H1 (cell line): ENCODE measurements around the gene CNTN5. TPM values are rescaled to one million over a fixed set of nuclear protein-coding genes. Genes with fewer than 3 reads are reported as not detected.

Experiments
- CTCF ChIA-PET: fragments of 300-600 bp; sonication (Branson Sonifier 250); formaldehyde crosslinking; loops from one replicate; lab custom pipeline; 2021; ENCODE audit not compliant: partially characterized antibody; lab: Charles Lee
- POLR2A ChIA-PET: fragments of 300-600 bp; sonication (Branson Sonifier 250); formaldehyde crosslinking; loops from one replicate; lab custom pipeline; 2021; ENCODE audit warnings: inconsistent platforms; ENCODE audit not compliant: partially characterized antibody; lab: Charles Lee
- DNase-seq, 2 experiments: peaks; one replicate each; pipeline versions ENCODE4 v3.0.0 to v3.0.0-alpha.2; 2010 to 2022; ENCODE audit warnings: low spot score in 2 of 2, low read depth in 1 of 2, mixed read lengths in 1 of 2
- FAIRE-seq: peaks from 2 replicates; lab custom pipeline; 2011; peaks lifted over from hg19 to GRCh38; lab: Jason Lieb, UNC
- H2AFZ ChIP-seq: 2 replicates; pipeline ENCODE4 v1.8.1; 2012; ENCODE audit warnings: low read length, inconsistent platforms
- H2AK5ac ChIP-seq: 2 replicates; pipeline ENCODE4 v1.6.1; 2013; ENCODE audit warnings: low read depth, low read length
- H2BK120ac ChIP-seq: replicated peaks from 2 replicates; pipeline ENCODE3; 2013; ENCODE audit warnings: low read depth, low read length, inconsistent platforms
- H2BK12ac ChIP-seq: 2 replicates; pipeline ENCODE4 v1.6.1; 2013; ENCODE audit warnings: low read depth, low read length
- H2BK15ac ChIP-seq: 2 replicates; pipeline ENCODE4 v1.6.1; 2013; ENCODE audit warnings: low read length
- H2BK20ac ChIP-seq: 2 replicates; pipeline ENCODE4 v1.6.1; 2013; ENCODE audit warnings: low read length
- H2BK5ac ChIP-seq: 2 replicates; pipeline ENCODE4 v1.6.1; 2013; ENCODE audit warnings: low read depth, low read length
- H3K14ac ChIP-seq: 2 replicates; pipeline ENCODE4 v1.6.1; 2013; ENCODE audit warnings: inconsistent platforms; ENCODE audit not compliant: insufficient read length
- H3K18ac ChIP-seq: 2 replicates; pipeline ENCODE4 v1.6.1; 2013; ENCODE audit warnings: low read length; ENCODE audit errors: extremely low read depth
- H3K23ac ChIP-seq: 2 replicates; pipeline ENCODE4 v1.6.1; 2013; ENCODE audit warnings: inconsistent platforms; ENCODE audit not compliant: insufficient read length
- H3K23me2 ChIP-seq: 2 replicates; pipeline ENCODE4 v1.6.1; 2013; ENCODE audit warnings: low read depth, low read length
- H3K27ac ChIP-seq: 2 replicates; pipeline ENCODE4 v1.6.1; 2011; ENCODE audit warnings: low read depth, low read length, inconsistent platforms
- H3K27me3 ChIP-seq, 4 experiments: replicated peaks in 1 of 4; 1 replicate in 1 of 4; 2 replicates in 3 of 4; pipeline versions ENCODE4 v1.6.1 to v1.8.1; 2011 to 2013; ENCODE audit warnings: low read length in 3 of 4, mild to moderate bottlenecking in 3 of 4, inconsistent platforms in 2 of 4, mixed read lengths in 2 of 4, moderate library complexity in 1 of 4; ENCODE audit not compliant: control insufficient read depth in 3 of 4, insufficient read depth in 3 of 4; ENCODE audit errors: extremely low read depth in 1 of 4
- H3K36me3 ChIP-seq, 4 experiments: 2 replicates each; pipeline versions ENCODE4 v1.6.1 to v1.8.1; 2011 to 2013; ENCODE audit warnings: mild to moderate bottlenecking in 4 of 4, low read length in 3 of 4, moderate library complexity in 2 of 4, control low read depth in 1 of 4, inconsistent platforms in 1 of 4; ENCODE audit not compliant: insufficient read depth in 4 of 4, control insufficient read depth in 2 of 4
- H3K4ac ChIP-seq: replicated peaks from 2 replicates; pipeline ENCODE3; 2013; ENCODE audit warnings: low read length, low read depth, mixed read lengths, inconsistent platforms; ENCODE audit not compliant: insufficient read length
- H3K4me1 ChIP-seq, 4 experiments: replicated peaks in 1 of 4; 1 replicate in 1 of 4; 2 replicates in 3 of 4; pipeline versions ENCODE4 v1.6.1 to v1.8.1; 2011 to 2013; ENCODE audit warnings: low read length in 3 of 4, inconsistent platforms in 2 of 4, mixed read lengths in 1 of 4; ENCODE audit not compliant: insufficient read depth in 4 of 4, control insufficient read depth in 3 of 4
- H3K4me2 ChIP-seq, 2 experiments: 2 replicates each; pipeline versions ENCODE4 v1.6.1 to v1.8.1; 2011 to 2013; ENCODE audit warnings: low read depth in 2 of 2, low read length in 2 of 2, control low read depth in 1 of 2, inconsistent platforms in 1 of 2, mild to moderate bottlenecking in 1 of 2; ENCODE audit not compliant: insufficient read depth in 1 of 2
- H3K4me3 ChIP-seq, 4 experiments: fragments of 200-600, 300-600 bp in 1 of 4; sonication (generic), shearing (Covaris generic), sonication (Bioruptor Twin) in 1 of 4; 2 replicates each; pipeline versions ENCODE4 v1.5.1 to v1.8.1; 2011 to 2016; ENCODE audit warnings: low read length in 4 of 4, low read depth in 3 of 4, control low read depth in 2 of 4, inconsistent platforms in 2 of 4, mild to moderate bottlenecking in 2 of 4, mixed read lengths in 1 of 4, moderate library complexity in 1 of 4; ENCODE audit not compliant: insufficient read depth in 2 of 4; ENCODE audit errors: extremely low read depth in 1 of 4
- H3K56ac ChIP-seq: replicated peaks from 2 replicates; pipeline ENCODE3; 2013; ENCODE audit warnings: low read depth, mild to moderate bottlenecking, mixed read lengths, low read length, inconsistent platforms; ENCODE audit not compliant: insufficient read length
- H3K79me1 ChIP-seq: 2 replicates; pipeline ENCODE4 v1.6.1; 2013; ENCODE audit warnings: low read depth, low read length, control low read depth
- H3K79me2 ChIP-seq, 2 experiments: 2 replicates each; pipeline versions ENCODE4 v1.6.1 to v1.8.1; 2012 to 2013; ENCODE audit warnings: low read length in 2 of 2, mild to moderate bottlenecking in 2 of 2, inconsistent platforms in 1 of 2; ENCODE audit not compliant: insufficient read depth in 2 of 2, control insufficient read depth in 1 of 2
- H3K9ac ChIP-seq, 4 experiments: replicated peaks in 1 of 4; 1 replicate in 1 of 4; 2 replicates in 3 of 4; pipeline versions ENCODE4 v1.6.1 to v1.8.1; 2011 to 2013; ENCODE audit warnings: low read depth in 3 of 4, low read length in 3 of 4, control low read depth in 2 of 4, mild to moderate bottlenecking in 2 of 4, moderate library complexity in 2 of 4, inconsistent platforms in 1 of 4; ENCODE audit errors: extremely low read depth in 1 of 4
- H3K9me3 ChIP-seq, 2 experiments: 2 replicates each; pipeline versions ENCODE4 v1.6.1 to v1.8.1; 2012 to 2013; ENCODE audit warnings: mild to moderate bottlenecking in 2 of 2, moderate library complexity in 2 of 2, control low read depth in 1 of 2, inconsistent platforms in 1 of 2, low read depth in 1 of 2, low read length in 1 of 2, mixed read lengths in 1 of 2; ENCODE audit not compliant: insufficient read depth in 2 of 2
- H4K20me1 ChIP-seq, 2 experiments: replicated peaks in 1 of 2; 2 replicates each; pipeline versions ENCODE3 to v1.8.1; 2011 to 2013; ENCODE audit warnings: inconsistent platforms in 2 of 2, low read length in 2 of 2, mild to moderate bottlenecking in 1 of 2; ENCODE audit not compliant: insufficient read depth in 2 of 2, control insufficient read depth in 1 of 2
- H4K5ac ChIP-seq: 2 replicates; pipeline ENCODE4 v1.6.1; 2013; ENCODE audit warnings: low read length, low read depth, mixed read lengths, inconsistent platforms; ENCODE audit not compliant: insufficient read length
- H4K8ac ChIP-seq: 2 replicates; pipeline ENCODE4 v1.8.0; 2013; ENCODE audit warnings: mild to moderate bottlenecking, moderate library complexity, low read length, inconsistent platforms; ENCODE audit not compliant: insufficient read depth; ENCODE audit errors: extremely low read depth
- H4K91ac ChIP-seq: replicated peaks from 2 replicates; pipeline ENCODE3; 2013; ENCODE audit warnings: low read length, mixed read lengths, inconsistent platforms; ENCODE audit not compliant: insufficient read length
- E2F6 ChIP-seq: IDR thresholded peaks from 2 replicates; pipeline ENCODE4 v1.6.1; 2012; ENCODE audit warnings: inconsistent platforms
- RAD21 ChIP-seq, 2 experiments: IDR thresholded peaks in 1 of 2; conservative IDR thresholded peaks in 1 of 2; 2 replicates each; pipeline ENCODE4 v1.6.1; 2011; ENCODE audit warnings: low read depth in 2 of 2, low read length in 2 of 2, improper control_type of control experiment in 1 of 2, inconsistent platforms in 1 of 2, mild to moderate bottlenecking in 1 of 2, moderate library complexity in 1 of 2
- SIN3A ChIP-seq, 2 experiments: IDR thresholded peaks in 1 of 2; conservative IDR thresholded peaks in 1 of 2; 2 replicates each; pipeline ENCODE4 v1.6.1; 2011 to 2012; ENCODE audit warnings: low read length in 2 of 2, improper control_type of control experiment in 1 of 2, low read depth in 1 of 2, mild to moderate bottlenecking in 1 of 2
- WGBS, 2 experiments: shearing (Covaris generic) in 1 of 2; methylation state at CpG; one replicate each; pipeline versions ENCODE4 v1.1.6 to v1.1.7; 2013 to 2015; ENCODE audit warnings: low lambda C conversion rate in 2 of 2, mixed read lengths in 2 of 2, inconsistent platforms in 1 of 2, low coverage in 1 of 2, missing lambda C conversion rate in 1 of 2; ENCODE audit not compliant: insufficient replicate concordance in 2 of 2, insufficient coverage in 1 of 2, insufficient read length in 1 of 2; ENCODE audit errors: extremely low coverage in 1 of 2, missing lambda C conversion rate in 1 of 2; 5-methylcytosine and 5-hydroxymethylcytosine counted together
- polyA plus RNA-seq, 7 experiments: library from polyadenylated mRNA; depleted of rRNA in 3 of 7; stranded (reverse) in 5 of 7; unstranded in 2 of 7; fragments of >200 nt in 5 of 7; fragments of 200-250 nt in 2 of 7; gene quantifications; 1 replicate in 5 of 7; 2 replicates in 1 of 7; 4 replicates in 1 of 7; pipeline versions ENCODE4 v1.2.1 to v1.2.3, GENCODE V29; 2011 to 2013; ENCODE audit warnings: missing spikeins in 2 of 7, mixed read lengths in 2 of 7
- total RNA-seq: library from RNA; stranded (reverse); fragmentation: NEBNext Ultra II Directional; extraction: Animal tissue kit (Norgen Biotek cat#: 25700); gene quantifications from 2 replicates; pipeline ENCODE4 v1.2.1, GENCODE V29; 2021
- TF ChIP-seq, protein P1 (sequence below): IDR thresholded peaks from 2 replicates; pipeline ENCODE4 v1.6.1; 2012; ENCODE audit warnings: inconsistent platforms

Gene CNTN5
- total and polyA plus RNA-seq, 2 of the 8 experiments (the other 6 are each of a cell fraction or from before 2014, with no cell fraction given) = not detected

- H2BK5ac ChIP-seq = peak overlapping the region; percentile 85; the same call in 1 of the 2 replicates
- peaks cover 0 to 12% (median 3%) of the 10 kb centered on the region in 4 experiments; a peak in 5 of 7 replicates for H3K27me3 ChIP-seq
- peak overlapping the region; percentile 29; the same call in 1 of the 2 replicates for H3K18ac ChIP-seq
- peak overlapping the region; percentile 81 for H3K4ac ChIP-seq
- H4K8ac ChIP-seq = peak overlapping the region; percentile 90
- no peak overlapping the region for H4K5ac ChIP-seq
- ChIA-PET POLR2A (interaction anchor here (0.9 kb wide), 1 partner anchor 9 kb away, joined by 3 read pairs; no protein-coding TSS in a partner anchor), CTCF (interaction anchor here (0.6 to 1.2 kb wide), 2 partner anchors 25 to 127 kb away, joined by 3 read pairs; no protein-coding TSS in a partner anchor)
- H2AFZ ChIP-seq = no peak overlapping the region
- TF ChIP-seq E2F6 (peak; percentile 54), SIN3A (conservative IDR thresholded peaks at IDR 0.05 in 1 of 2, IDR thresholded peaks at IDR 0.05 in 1 of 2; ENCODE audit: low read depth in 1 of 2, low read length in 2 of 2) (no peak), RAD21 (IDR thresholded peaks at IDR 0.05 in 1 of 2, conservative IDR thresholded peaks at IDR 0.05 in 1 of 2; ENCODE audit: low read depth in 2 of 2, low read length in 2 of 2) (no peak)
- TF ChIP-seq, protein P1, sequence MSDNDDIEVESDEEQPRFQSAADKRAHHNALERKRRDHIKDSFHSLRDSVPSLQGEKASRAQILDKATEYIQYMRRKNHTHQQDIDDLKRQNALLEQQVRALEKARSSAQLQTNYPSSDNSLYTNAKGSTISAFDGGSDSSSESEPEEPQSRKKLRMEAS = peak; percentile 66
- no peak overlapping the region for H3K14ac ChIP-seq
- peak overlapping the region; percentile 61 for H4K91ac ChIP-seq
- peak overlapping the region in 1 of 2 experiments; percentile 49; a peak in 1 of 4 replicates for H3K4me2 ChIP-seq
- no peaks in the 10 kb centered on the region for H3K9me3 ChIP-seq
- no peak overlapping the region for H3K4me3 ChIP-seq
- H3K79me2 ChIP-seq = no peaks in the 10 kb centered on the region
- no peaks in the 10 kb centered on the region for H3K79me1 ChIP-seq
- H2BK20ac ChIP-seq = peak overlapping the region; percentile 87
- FAIRE-seq (no peak), DNase-seq (no peak)
- no peak overlapping the region for H3K9ac ChIP-seq
- peak overlapping the region; percentile 49; the same call in 1 of the 2 replicates for H2BK15ac ChIP-seq
- 86% methylated on average over 12 of the region's 12 CpGs; no CpG with 5 or more reads in 1 of the 2 experiments for WGBS, 2 experiments
- peak overlapping the region; percentile 97 for H2AK5ac ChIP-seq
- H4K20me1 ChIP-seq = no peaks in the 10 kb centered on the region
- no peak overlapping the region for H3K27ac ChIP-seq
- peaks cover 4 to 23% (median 14%) of the 10 kb centered on the region in 4 experiments for H3K4me1 ChIP-seq
- peak overlapping the region; percentile 99 for H2BK120ac ChIP-seq
- no peaks in the 10 kb centered on the region for H3K36me3 ChIP-seq
- H2BK12ac ChIP-seq = peak overlapping the region; percentile 99
- no peak overlapping the region for H3K23ac ChIP-seq
- H3K23me2 ChIP-seq = no peaks in the 10 kb centered on the region
- H3K56ac ChIP-seq = no peak overlapping the region
These were observed 403.8 kb downstream of the CNTN5 start for GRCh38 chr11:99424313-99425084.
